ENCODE results near the gene TIRAP. TPM values are rescaled to one million over a fixed set of nuclear protein-coding genes. Genes with fewer than 3 reads are reported as not detected.
"Not testable (repeated sequence)": the region's sequence is repeated elsewhere in the genome, so short reads cannot be mapped to it uniquely, and the experiment has no call there.

Gene TIRAP
- total RNA-seq: 10 to 100 TPM; 17.0 to 22.7 TPM
- long read RNA-seq, partial matches to known transcripts: 1 of 6 reads
- long read RNA-seq, other reads (novel, unspliced or antisense): 5 of 6 reads

GRCh38 chr11:126282736-126283591 lies at the start of gene TIRAP:
Gene TIRAP, plus strand, starts transcription at chr11:126283093. Its CDS starts 7,802 bp downstream, at chr11:126290895.
- intact Hi-C loops (cut with DNase I, micrococcal nuclease): no loop called here
- ATAC-seq: peak; percentile 88

GRCh38 chr11:126233391-126233790 lies 49.5 kb upstream of the TIRAP start:
- no peak for DNase-seq
- intact Hi-C loops (cut with DNase I, micrococcal nuclease): no loop called here
- ATAC-seq: no peak

More at GRCh38 chr11:126282736-126283591, at the start of gene TIRAP:
- peak; percentile 62 to 79 for DNase-seq

- DNase-seq (no peak), ATAC-seq (no peak)
- intact Hi-C loops (cut with DNase I, micrococcal nuclease): no loop called here
Measured at GRCh38 chr11:126246636-126247035, 36.3 kb upstream of the TIRAP start.

GRCh38 chr11:126253265-126253664 lies 29.6 kb upstream of the TIRAP start:
- DNase-seq (no peak), ATAC-seq (no peak)
- intact Hi-C loops (cut with DNase I, micrococcal nuclease): no loop called here

- no peak for ATAC-seq
- intact Hi-C loops (cut with DNase I, micrococcal nuclease): no loop called here
- no peak for DNase-seq
Measured at GRCh38 chr11:126254819-126255218, 28.1 kb upstream of the TIRAP start.

- ATAC-seq; DNase-seq; intact Hi-C loops (cut with DNase I, micrococcal nuclease): not testable (repeated sequence)
Measured at GRCh38 chr11:126255507-126255906, 27.4 kb upstream of the TIRAP start.

GRCh38 chr11:126256216-126256615 lies 26.7 kb upstream of the TIRAP start:
- ATAC-seq (no peak), DNase-seq (no peak)
- intact Hi-C loops (cut with DNase I, micrococcal nuclease): no loop called here

- intact Hi-C loops (cut with DNase I, micrococcal nuclease): no loop called here
- ATAC-seq: no peak
Measured at GRCh38 chr11:126257144-126257543, 25.7 kb upstream of the TIRAP start.

GRCh38 chr11:126257764-126258163 lies 25.1 kb upstream of the TIRAP start:
- DNase-seq (no peak), ATAC-seq (no peak)
- intact Hi-C loops (cut with DNase I, micrococcal nuclease): no loop called here

More at GRCh38 chr11:126257144-126257543, 25.7 kb upstream of the TIRAP start:
- DNase-seq: no peak

- ATAC-seq (no peak), DNase-seq (no peak)
- intact Hi-C loops (cut with DNase I, micrococcal nuclease): loop anchor here in 1 of 2 donors (5.0 kb wide), 1 partner anchor 45 kb away; no protein-coding TSS in a partner anchor
Measured at GRCh38 chr11:126262216-126262615, 20.7 kb upstream of the TIRAP start.

GRCh38 chr11:126263489-126263888 lies 19.4 kb upstream of the TIRAP start:
- DNase-seq (no peak), ATAC-seq (no peak)
- intact Hi-C loops (cut with DNase I, micrococcal nuclease): loop anchor here in 1 of 2 donors (5.0 kb wide), 1 partner anchor 46 kb away; no protein-coding TSS in a partner anchor

GRCh38 chr11:126265811-126266210 lies 17.1 kb upstream of the TIRAP start:
- intact Hi-C loops (cut with DNase I, micrococcal nuclease): no loop called here
- peak; percentile 8 for ATAC-seq
- DNase-seq: no peak

GRCh38 chr11:126267650-126268049 lies 15.2 kb upstream of the TIRAP start:
- DNase-seq (no peak), ATAC-seq (no peak)
- intact Hi-C loops (cut with DNase I, micrococcal nuclease): no loop called here

GRCh38 chr11:126268361-126268707 lies 14.6 kb upstream of the TIRAP start:
- DNase-seq (no peak), ATAC-seq (peak; percentile 14)
- intact Hi-C loops (cut with DNase I, micrococcal nuclease): no loop called here

- intact Hi-C loops (cut with DNase I, micrococcal nuclease): no loop called here
- ATAC-seq: peak; percentile 95
- peak; percentile 100 for DNase-seq
Measured at GRCh38 chr11:126268708-126269579, 13.9 kb upstream of the TIRAP start, which contains the start of the genes FOXRED1 and SRPRA. Gene FOXRED1, plus strand, starts transcription at chr11:126269154. Its CDS starts 53 bp downstream, at chr11:126269207. Gene SRPRA, minus strand, starts transcription at chr11:126268895. Its CDS starts 91 bp downstream, at chr11:126268804.

- intact Hi-C loops (cut with DNase I, micrococcal nuclease): no loop called here
- DNase-seq (no peak), ATAC-seq (no peak)
Measured at GRCh38 chr11:126277322-126277721, 5.6 kb upstream of the TIRAP start.

- DNase-seq: no peak
- intact Hi-C loops (cut with DNase I, micrococcal nuclease): no loop called here
- ATAC-seq: no peak
Measured at GRCh38 chr11:126277780-126278179, 5.1 kb upstream of the TIRAP start.

GRCh38 chr11:126279191-126279590 lies 3.7 kb upstream of the TIRAP start:
- no peak for ATAC-seq
- intact Hi-C loops (cut with DNase I, micrococcal nuclease): no loop called here
- DNase-seq: no peak

- DNase-seq: no peak
- intact Hi-C loops (cut with DNase I, micrococcal nuclease): no loop called here
- no peak for ATAC-seq
Measured at GRCh38 chr11:126280595-126280994, 2.3 kb upstream of the TIRAP start.

Data from left colon (tissue), 2 donors.